A549 (cell line): ENCODE data around the gene FAM78A.

Experiments used
- CTCF ChIP-seq: fragments of >200 bp; sonication (Bioruptor Twin); formaldehyde crosslinking; IDR thresholded peaks from 3 replicates; pipeline ENCODE4 v1.5.1; 2016
- EHMT2 ChIP-seq: fragments of 200-600 bp; sonication (generic); IDR thresholded peaks from 2 replicates; pipeline ENCODE4 v1.6.1; 2016; ENCODE audit warnings: antibody characterized with exemption, low read depth, mild to moderate bottlenecking, moderate library complexity
- EP300 ChIP-seq, 2 experiments: fragments of >200 bp; sonication (Bioruptor Twin); formaldehyde crosslinking; IDR thresholded peaks; 2 replicates in 1 of 2; 3 replicates in 1 of 2; pipeline ENCODE4 v1.6.1; 2016 to 2017
- JUN ChIP-seq, 2 experiments: fragments of >200 bp; sonication (Bioruptor Twin); formaldehyde crosslinking; IDR thresholded peaks; 2 replicates in 1 of 2; 3 replicates in 1 of 2; pipeline ENCODE4 v1.6.1; 2016 to 2017
- KDM5A ChIP-seq: fragments of 200-600 bp; sonication (generic); IDR thresholded peaks from 2 replicates; pipeline ENCODE4 v1.6.1; 2016; ENCODE audit warnings: antibody characterized with exemption, mild to moderate bottlenecking
- MYC ChIP-seq: IDR thresholded peaks from 2 replicates; pipeline ENCODE4 v1.6.1; 2012; ENCODE audit warnings: mild to moderate bottlenecking, inconsistent platforms, low read length, improper control_type of control experiment, borderline replicate concordance
- POLR2A ChIP-seq: IDR thresholded peaks from 2 replicates; pipeline ENCODE4 v1.6.1; 2012; ENCODE audit warnings: mild to moderate bottlenecking, low read length
- POLR2AphosphoS2 ChIP-seq: conservative IDR thresholded peaks from 2 replicates; pipeline ENCODE4 v1.6.1; 2012; ENCODE audit warnings: low read length, improper control_type of control experiment, inconsistent platforms
- TF ChIP-seq, protein P1 (sequence below): fragments of >200 bp; sonication (Bioruptor Twin); formaldehyde crosslinking; IDR thresholded peaks from 3 replicates; pipeline ENCODE4 v1.6.1; 2016

DNA sequence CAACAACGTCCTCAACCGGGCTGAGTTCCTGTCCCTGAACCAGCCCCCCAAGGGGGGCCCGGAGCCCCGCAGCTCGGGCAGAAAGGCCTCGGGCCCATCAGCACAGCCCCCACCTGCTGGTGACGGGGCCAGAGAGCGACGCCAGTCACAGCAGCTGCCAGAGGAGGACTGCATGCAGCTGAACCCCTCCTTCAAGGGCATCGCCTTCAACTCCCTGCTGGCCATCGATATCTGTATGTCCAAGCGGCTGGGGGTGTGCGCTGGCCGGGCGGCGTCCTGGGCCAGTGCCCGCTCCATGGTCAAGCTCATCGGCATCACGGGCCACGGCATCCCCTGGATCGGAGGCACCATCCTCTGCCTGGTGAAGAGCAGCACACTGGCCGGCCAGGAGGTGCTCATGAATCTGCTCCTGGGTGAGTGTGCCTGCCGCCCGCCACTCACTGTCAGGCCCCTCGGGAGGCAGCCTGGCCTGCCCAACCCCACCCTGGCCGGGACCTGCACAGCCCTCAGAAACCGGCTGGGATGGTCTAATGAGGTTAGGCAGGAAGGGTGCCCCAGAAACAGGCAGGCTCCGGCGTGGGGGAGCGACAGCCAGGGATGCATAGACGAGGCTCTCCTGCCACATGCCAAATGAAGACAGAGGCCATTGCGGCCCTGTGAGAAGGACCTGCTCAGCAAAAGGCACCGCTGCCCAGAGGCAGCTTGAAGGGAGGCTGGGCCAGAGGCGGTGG, 13.9 kb upstream of the FAM78A start:
- TF ChIP-seq CTCF (no peak), MYC (no peak), POLR2A (no peak), KDM5A (no peak), POLR2AphosphoS2 (no peak), EHMT2 (no peak), JUN (IDR thresholded peaks at IDR 0.05) (no peak), EP300 (IDR thresholded peaks at IDR 0.05) (no peak)
- TF ChIP-seq, protein P1, sequence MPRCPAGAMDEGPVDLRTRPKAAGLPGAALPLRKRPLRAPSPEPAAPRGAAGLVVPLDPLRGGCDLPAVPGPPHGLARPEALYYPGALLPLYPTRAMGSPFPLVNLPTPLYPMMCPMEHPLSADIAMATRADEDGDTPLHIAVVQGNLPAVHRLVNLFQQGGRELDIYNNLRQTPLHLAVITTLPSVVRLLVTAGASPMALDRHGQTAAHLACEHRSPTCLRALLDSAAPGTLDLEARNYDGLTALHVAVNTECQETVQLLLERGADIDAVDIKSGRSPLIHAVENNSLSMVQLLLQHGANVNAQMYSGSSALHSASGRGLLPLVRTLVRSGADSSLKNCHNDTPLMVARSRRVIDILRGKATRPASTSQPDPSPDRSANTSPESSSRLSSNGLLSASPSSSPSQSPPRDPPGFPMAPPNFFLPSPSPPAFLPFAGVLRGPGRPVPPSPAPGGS = no peak
